NCI-H2227 (cell line): Measurements from ENCODE around the gene MYBPC2.

Source experiments
- DNase-seq: peaks from one replicate; lab custom pipeline; 2025; ENCODE audit not compliant: unreplicated experiment; lab: John Stamatoyannopoulos, UW

Gene MYBPC2

GRCh38 chr19:50478901-50479715, 46.4 kb downstream of the MYBPC2 start:
- DNase-seq = peak; percentile 3

DNA sequence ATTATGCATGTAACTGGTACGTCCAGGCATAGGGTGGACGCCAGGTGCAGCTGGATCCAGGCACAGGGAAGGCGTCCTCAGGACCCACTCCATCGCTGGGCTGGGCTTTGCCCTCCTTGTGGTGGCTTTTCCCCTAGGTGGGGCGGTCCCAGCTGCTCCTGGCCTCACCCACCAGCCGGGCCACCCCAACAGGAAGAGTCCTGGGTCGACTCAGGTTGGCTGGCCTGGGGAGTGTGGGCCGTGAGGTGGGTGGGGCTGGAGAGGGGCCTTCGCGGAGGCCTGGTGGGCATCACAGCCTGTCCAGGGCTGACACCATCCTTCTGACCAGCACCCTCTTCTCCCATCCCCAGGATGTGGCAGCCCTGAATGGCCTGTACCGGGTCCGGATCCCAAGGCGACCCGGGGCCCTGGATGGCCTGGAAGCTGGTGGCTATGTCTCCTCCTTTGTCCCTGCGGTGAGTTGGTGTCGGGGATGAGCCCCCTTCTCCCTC, 47.1 kb downstream of the MYBPC2 start:
- DNase-seq = no peak

DNA sequence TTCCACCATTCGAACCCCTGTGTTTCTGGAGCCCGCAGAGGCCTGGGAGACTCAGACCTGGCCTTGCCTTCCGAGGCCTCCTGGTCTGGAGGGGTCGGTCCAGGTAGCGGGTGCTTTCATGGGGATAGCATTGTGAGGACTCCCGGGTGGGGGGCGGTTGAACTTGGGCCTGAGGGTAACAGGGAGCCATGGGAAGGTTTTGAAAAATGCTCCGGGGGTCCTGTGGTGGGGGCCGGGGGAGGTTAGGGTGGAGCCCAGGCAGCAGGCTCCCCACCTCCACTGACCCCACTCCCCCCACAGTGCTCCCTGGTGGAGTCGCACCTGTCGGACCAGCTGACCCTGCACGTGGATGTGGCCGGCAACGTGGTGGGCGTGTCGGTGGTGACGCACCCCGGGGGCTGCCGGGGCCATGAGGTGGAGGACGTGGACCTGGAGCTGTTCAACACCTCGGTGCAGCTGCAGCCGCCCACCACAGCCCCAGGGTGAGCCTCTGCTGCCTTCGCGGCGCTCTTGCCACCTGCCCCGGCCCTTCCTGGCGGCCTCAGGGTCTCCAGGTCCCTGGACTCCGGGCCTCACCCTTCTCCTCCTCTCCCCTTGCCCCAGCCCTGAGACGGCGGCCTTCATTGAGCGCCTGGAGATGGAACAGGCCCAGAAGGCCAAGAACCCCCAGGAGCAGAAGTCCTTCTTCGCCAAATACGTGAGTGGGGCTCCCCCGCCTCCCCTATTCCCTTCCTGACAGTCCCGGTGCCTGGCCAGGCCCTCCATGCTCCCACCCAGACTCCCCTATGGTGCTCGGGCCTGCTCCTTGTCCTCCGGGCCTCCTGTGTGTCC, 47.8 kb downstream of the MYBPC2 start:
- no peak for DNase-seq

- DNase-seq = no peak
Observed at GRCh38 chr19:50481351-50482149, 48.9 kb downstream of the MYBPC2 start.

DNA sequence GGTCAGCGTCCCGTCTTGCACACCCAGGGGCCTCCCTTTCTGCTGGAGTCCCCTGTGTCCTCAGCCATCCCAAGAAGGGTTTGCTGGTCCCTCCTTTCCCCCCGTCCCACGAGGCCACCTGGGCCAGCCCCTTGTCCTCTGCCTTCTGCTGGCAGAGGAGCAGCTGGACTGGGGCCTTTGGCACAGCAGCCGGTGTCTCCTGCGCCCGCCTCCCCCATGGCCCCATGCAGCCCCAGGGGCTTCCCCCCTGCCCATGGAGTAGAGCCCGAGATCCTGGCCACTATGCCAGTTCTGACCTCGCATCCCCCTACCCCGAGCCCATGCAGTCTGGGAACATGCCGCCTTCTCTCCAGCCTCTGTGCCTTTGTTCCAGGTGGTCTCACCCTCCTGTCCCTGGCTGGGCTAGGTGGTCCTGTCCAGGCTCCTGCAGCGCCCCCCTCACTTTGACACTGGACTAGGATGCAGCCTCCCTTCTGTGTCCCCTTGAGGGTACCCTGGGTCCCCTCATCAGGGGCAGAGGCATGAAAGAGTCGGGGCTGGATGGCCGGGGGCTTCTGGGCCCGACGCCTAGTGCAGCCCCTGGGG, 49.7 kb downstream of the MYBPC2 start:
- DNase-seq = no peak

GRCh38 chr19:50482916-50483315, 50.2 kb downstream of the MYBPC2 start:
- DNase-seq = no peak

DNA sequence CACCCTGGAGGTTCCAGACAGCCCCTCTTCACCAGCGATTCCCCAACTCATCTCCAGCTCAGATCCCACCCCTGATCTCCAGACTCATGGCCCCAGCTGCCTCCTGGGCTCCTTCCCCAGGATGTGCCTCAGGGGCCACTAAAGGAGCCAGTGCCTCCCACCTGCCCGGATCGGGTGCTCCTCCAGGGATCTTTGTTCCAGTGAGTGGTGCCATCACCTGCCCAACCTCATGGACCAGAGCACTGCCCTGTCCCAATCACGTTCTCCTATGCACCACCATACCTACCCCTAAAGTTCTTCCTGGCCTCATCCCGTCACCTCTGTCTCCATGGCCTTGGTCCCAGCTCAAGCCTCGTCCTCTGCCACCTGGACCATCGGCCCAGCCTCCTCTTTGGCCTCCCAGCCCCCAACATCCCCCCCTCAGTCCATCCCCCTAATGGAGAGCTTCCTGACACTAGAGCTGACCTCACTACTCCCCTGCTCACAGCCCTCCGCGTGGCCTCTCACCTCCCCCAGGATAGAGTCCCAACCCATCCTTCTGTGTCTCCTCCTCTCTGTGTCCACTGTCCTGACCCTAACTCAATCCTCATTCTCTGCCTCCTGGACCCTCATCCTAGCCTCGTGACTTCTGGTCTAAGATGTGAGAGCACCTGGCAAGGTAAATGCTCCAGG, 52.7 kb downstream of the MYBPC2 start:
- DNase-seq = no peak

GRCh38 chr19:50486823-50487515, 54.3 kb downstream of the MYBPC2 start:
- DNase-seq = peak; percentile 28

- DNase-seq = no peak
Observed at GRCh38 chr19:50488389-50489194, 55.9 kb downstream of the MYBPC2 start.

DNA sequence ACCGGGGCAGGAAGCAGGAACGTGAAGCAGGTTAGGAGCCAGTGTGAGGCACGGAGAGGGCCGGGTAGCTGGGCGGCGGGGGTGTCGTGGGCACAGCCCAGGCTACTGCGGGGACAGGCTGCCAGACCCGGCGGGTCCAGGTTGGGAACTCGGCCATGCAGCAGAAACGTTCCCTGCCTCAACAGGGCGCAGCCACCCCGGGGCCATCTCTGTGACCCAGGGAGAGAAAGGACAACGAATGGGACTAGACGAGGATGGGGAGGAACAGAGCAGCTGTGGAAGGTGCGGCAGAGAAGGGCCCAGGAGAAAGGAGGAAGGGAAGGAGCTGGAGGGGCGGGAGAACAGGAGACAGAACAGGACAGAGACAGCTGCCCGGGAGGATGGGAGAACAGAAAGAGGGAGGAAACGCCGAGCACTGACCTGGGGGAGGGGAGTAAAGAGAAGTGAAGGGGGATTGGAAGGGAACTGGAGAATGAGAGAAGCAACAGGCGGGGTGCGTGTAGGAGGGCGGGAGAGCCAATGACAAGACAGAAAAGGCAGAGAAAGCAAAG, 56.8 kb downstream of the MYBPC2 start:
- no peak for DNase-seq

- DNase-seq = no peak
Observed at GRCh38 chr19:50490411-50490811, 57.7 kb downstream of the MYBPC2 start.

DNA sequence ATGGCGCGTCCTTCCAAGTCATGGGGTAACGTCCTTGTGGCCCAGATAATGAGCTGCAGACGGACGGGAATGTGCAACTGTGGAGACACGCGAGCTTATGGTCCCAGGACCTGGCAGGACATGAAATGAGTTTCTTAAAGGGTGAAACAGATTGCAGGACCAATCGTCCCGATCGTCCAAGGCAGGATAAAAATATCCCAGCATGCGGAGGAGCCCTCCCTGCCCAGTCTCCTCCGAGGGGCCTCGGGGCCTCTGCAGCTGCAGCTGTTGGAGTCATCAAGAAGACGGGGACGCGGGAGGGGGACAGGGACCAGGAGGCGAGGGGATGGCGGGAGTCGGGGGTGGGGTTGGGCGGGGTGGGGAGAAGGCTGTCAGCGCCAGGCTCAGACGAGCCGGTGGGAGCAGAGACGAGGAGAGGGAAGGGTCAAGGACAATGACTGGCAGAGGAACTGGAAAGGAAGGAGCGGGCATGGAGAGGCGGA, 58.3 kb downstream of the MYBPC2 start:
- no peak for DNase-seq

DNA sequence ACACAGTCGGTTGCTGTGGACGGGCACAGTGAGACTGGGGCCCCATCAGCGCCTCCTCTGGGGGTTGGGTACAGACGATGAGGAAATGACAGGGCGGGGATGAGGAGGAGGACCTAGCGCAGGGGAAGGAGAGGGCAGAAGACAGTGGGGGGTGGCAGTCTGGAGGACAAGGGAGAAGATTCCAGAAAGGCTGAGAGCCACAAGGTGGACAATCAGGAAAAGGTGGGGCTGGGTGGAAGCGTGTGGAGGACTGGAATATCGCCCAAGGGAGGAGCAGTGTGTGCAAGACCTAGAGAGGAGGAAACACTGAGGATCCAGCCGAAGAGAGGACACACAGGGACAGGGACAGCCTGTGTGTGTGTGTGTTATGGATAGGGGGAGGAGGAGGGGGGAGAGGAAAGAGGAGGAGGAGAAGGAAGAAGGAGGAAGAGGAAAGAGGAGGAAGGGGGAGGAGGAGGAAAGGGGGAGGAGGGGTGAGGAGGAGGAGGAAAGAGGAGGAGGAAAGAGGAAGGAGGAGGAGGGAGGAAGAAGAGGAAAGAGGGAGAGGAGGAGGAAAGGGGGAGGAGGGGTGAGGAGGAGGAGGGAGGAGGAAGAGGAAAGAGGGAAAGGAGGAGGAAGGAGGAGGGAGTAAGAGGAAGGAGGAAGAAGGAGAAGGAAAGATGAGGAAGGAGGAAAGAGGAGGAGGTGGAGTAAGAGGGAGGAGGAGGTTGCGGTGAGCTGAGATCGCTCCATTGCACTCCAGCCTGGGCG, 59.8 kb downstream of the MYBPC2 start:
- DNase-seq = no peak

GRCh38 chr19:50493171-50493570, 60.5 kb downstream of the MYBPC2 start:
- DNase-seq = no peak

GRCh38 chr19:50494186-50495019, 61.7 kb downstream of the MYBPC2 start:
- DNase-seq = no peak

- no peak for DNase-seq
Observed at GRCh38 chr19:50495020-50495531, 62.4 kb downstream of the MYBPC2 start.
